K562 (cell line): ENCODE results near the gene NCAPG2. TPM values are rescaled to one million over a fixed set of nuclear protein-coding genes. Genes with fewer than 3 reads are reported as not detected.

Source experiments
- COPS2 ChIP-seq: fragments of 450-650 bp; conservative IDR thresholded peaks from 2 replicates; pipeline ENCODE4 v1.6.1; 2016; ENCODE audit warnings: mild to moderate bottlenecking, moderate library complexity
- E2F1 ChIP-seq: sonication (generic); formaldehyde crosslinking; IDR thresholded peaks from 2 replicates; pipeline ENCODE4 v1.8.1; 2023; ENCODE audit warnings: mild to moderate bottlenecking, missing genetic modification reagents, moderate library complexity
- EGR1 ChIP-seq: fragments of 450-650 bp; conservative IDR thresholded peaks from 2 replicates; pipeline ENCODE4 v1.6.1; 2017; ENCODE audit warnings: mild to moderate bottlenecking
- MITF ChIP-seq: IDR thresholded peaks from 2 replicates; pipeline ENCODE4 v1.6.1; 2014; ENCODE audit warnings: antibody characterized with exemption
- MYC ChIP-seq, 2 experiments: fragments of 250-450 bp in 1 of 2; sonication (Bioruptor Pico) in 1 of 2; IDR thresholded peaks; 2 replicates each; pipeline versions ENCODE4 v1.5.1 to v1.6.1; 2012 to 2021; ENCODE audit warnings: low read depth in 2 of 2, borderline replicate concordance in 1 of 2, improper control_type of control experiment in 1 of 2, low read length in 1 of 2, mild to moderate bottlenecking in 1 of 2, moderate library complexity in 1 of 2
- RERE ChIP-seq: sonication (generic); formaldehyde crosslinking; IDR thresholded peaks from 2 replicates; pipeline ENCODE4 v1.8.0; 2023; ENCODE audit warnings: missing genetic modification reagents, mild to moderate bottlenecking, borderline replicate concordance
- TCFL5 ChIP-seq: fragments of 250-450 bp; sonication (Bioruptor Pico); conservative IDR thresholded peaks from 2 replicates; pipeline ENCODE4 v1.6.1; 2021; ENCODE audit warnings: mild to moderate bottlenecking, moderate library complexity, matching md5 sums
- ZNF146 ChIP-seq: IDR thresholded peaks from one replicate; pipeline ENCODE4 v1.6.1; 2018; ENCODE audit warnings: missing compliant biosample characterization; ENCODE audit not compliant: unreplicated experiment
- ZNF23 ChIP-seq: fragments of 250-450 bp; sonication (Bioruptor Pico); IDR thresholded peaks from 2 replicates; pipeline ENCODE4 v1.4.0; 2020; ENCODE audit warnings: mild to moderate bottlenecking
- polyA plus RNA-seq, 8 experiments: library from polyadenylated mRNA; depleted of rRNA in 4 of 8; stranded (reverse) in 5 of 8; unstranded in 3 of 8; fragments of >200 nt; fragmentation: Nextera tagmentation in 2 of 8; fragmentation: Illumina TruSeq in 1 of 8; extraction: Ambion mirVana in 2 of 8; extraction: Trizol in 1 of 8; gene quantifications; 2 replicates each; pipeline versions ENCODE4 v1.2.1 to v1.2.3, GENCODE V29; 2011 to 2014; ENCODE audit warnings: inconsistent platforms in 1 of 8, missing spikeins in 1 of 8
- total RNA-seq, 7 experiments: library from RNA; depleted of rRNA in 6 of 7; stranded (reverse); fragments of >200 nt in 6 of 7; fragmentation: Illumina TruSeq in 2 of 7; extraction: Trizol in 2 of 7; gene quantifications; 2 replicates each; pipeline versions ENCODE4 v1.2.1 to v1.2.3, GENCODE V29; 2011 to 2021; ENCODE audit warnings: low replicate concordance in 1 of 7
- TF ChIP-seq, protein P1 (sequence below), 2 experiments: fragments of 250-450 bp in 1 of 2; fragments of 450-650 bp in 1 of 2; sonication (Bioruptor Pico) in 1 of 2; IDR thresholded peaks; 2 replicates each; pipeline versions ENCODE4 v1.6.1 to v1.8.0; 2016 to 2021; ENCODE audit warnings: mild to moderate bottlenecking in 2 of 2, moderate library complexity in 2 of 2, missing compliant biosample characterization in 1 of 2, missing genetic modification characterization in 1 of 2
- TF ChIP-seq, protein P2 (sequence below): fragments of 450-650 bp; IDR thresholded peaks from 2 replicates; pipeline ENCODE4 v1.6.1; 2017; ENCODE audit warnings: antibody characterized with exemption
- TF ChIP-seq, protein P3 (sequence below): sonication (generic); formaldehyde crosslinking; IDR thresholded peaks from 2 replicates; pipeline ENCODE4 v1.8.1; 2023; ENCODE audit warnings: mild to moderate bottlenecking, missing genetic modification reagents

NCAPG2 gene
- total and polyA plus RNA-seq, 9 of the 15 experiments (the other 6 are each of a cell fraction or from before 2014, with no cell fraction given) = 21.5 to 127 (median 86.1) TPM

DNA sequence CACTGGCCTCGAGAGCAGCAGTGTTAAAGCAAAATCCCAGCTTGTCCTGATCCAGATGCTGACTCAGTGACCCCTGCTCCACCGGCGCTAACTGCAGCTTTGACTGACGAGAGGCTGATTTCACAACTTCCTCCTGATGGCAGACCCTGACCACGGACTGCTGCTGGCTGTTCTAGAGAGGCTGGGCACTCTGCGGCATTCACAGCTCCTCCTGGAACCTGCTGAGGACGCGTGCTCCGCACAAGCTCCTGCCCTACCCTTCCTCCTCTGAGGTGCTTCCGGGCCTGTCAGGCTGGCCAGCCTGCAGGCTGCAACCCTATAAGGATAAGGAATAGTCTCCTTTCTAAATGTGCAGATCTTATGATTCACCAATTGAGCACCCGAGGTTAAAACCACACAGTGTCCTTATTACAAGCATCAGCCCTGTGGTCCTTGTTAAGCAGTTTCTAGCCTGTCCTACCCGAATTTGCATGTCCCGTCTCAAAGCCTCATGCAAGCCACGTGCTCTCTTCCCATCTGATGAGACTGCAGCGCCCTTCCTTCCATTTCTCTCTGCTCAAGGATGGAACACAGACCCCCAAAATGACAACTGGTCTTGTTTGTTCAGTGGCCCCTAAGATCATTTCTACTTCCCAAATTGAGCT is 35.5 kb upstream of the NCAPG2 start (continued):
- TF ChIP-seq, protein P1, sequence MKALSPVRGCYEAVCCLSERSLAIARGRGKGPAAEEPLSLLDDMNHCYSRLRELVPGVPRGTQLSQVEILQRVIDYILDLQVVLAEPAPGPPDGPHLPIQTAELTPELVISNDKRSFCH (CRISPR knock-in tag; IDR thresholded peaks at IDR 0.05) = no peak
- TF ChIP-seq, protein P1 (tag; IDR thresholded peaks at IDR 0.05) = no peak
- no peak for TF ChIP-seq ZNF23 (CRISPR knock-in tag)
- TF ChIP-seq, protein P2, sequence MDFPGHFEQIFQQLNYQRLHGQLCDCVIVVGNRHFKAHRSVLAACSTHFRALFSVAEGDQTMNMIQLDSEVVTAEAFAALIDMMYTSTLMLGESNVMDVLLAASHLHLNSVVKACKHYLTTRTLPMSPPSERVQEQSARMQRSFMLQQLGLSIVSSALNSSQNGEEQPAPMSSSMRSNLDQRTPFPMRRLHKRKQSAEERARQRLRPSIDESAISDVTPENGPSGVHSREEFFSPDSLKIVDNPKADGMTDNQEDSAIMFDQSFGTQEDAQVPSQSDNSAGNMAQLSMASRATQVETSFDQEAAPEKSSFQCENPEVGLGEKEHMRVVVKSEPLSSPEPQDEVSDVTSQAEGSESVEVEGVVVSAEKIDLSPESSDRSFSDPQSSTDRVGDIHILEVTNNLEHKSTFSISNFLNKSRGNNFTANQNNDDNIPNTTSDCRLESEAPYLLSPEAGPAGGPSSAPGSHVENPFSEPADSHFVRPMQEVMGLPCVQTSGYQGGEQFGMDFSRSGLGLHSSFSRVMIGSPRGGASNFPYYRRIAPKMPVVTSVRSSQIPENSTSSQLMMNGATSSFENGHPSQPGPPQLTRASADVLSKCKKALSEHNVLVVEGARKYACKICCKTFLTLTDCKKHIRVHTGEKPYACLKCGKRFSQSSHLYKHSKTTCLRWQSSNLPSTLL = no peak
- TF ChIP-seq ZNF146 (CRISPR knock-in tag) = no peak
- no peak for TF ChIP-seq TCFL5 (CRISPR knock-in tag)
- TF ChIP-seq MYC (IDR thresholded peaks at IDR 0.05; ENCODE audit: low read depth, low read length) = peak; percentile 75
- TF ChIP-seq MYC (CRISPR knock-in tag; IDR thresholded peaks at IDR 0.05; ENCODE audit: borderline replicate concordance, low read depth) = no peak
- no peak for TF ChIP-seq E2F1 (CRISPR knock-in tag)
- TF ChIP-seq COPS2 = no peak
- TF ChIP-seq, protein P3, sequence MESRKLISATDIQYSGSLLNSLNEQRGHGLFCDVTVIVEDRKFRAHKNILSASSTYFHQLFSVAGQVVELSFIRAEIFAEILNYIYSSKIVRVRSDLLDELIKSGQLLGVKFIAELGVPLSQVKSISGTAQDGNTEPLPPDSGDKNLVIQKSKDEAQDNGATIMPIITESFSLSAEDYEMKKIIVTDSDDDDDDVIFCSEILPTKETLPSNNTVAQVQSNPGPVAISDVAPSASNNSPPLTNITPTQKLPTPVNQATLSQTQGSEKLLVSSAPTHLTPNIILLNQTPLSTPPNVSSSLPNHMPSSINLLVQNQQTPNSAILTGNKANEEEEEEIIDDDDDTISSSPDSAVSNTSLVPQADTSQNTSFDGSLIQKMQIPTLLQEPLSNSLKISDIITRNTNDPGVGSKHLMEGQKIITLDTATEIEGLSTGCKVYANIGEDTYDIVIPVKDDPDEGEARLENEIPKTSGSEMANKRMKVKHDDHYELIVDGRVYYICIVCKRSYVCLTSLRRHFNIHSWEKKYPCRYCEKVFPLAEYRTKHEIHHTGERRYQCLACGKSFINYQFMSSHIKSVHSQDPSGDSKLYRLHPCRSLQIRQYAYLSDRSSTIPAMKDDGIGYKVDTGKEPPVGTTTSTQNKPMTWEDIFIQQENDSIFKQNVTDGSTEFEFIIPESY (CRISPR knock-in tag) = peak; percentile 73; the same call in 1 of the 2 replicates
- TF ChIP-seq RERE (CRISPR knock-in tag) = no peak
- TF ChIP-seq EGR1 = no peak
- TF ChIP-seq MITF = no peak
